OCI-M2 (cell line): ENCODE results near the gene ZSCAN20.

Experiments used
- DNase-seq: peaks from one replicate; lab custom pipeline; 2025; ENCODE audit not compliant: unreplicated experiment; lab: John Stamatoyannopoulos, UW

ZSCAN20 gene

DNA sequence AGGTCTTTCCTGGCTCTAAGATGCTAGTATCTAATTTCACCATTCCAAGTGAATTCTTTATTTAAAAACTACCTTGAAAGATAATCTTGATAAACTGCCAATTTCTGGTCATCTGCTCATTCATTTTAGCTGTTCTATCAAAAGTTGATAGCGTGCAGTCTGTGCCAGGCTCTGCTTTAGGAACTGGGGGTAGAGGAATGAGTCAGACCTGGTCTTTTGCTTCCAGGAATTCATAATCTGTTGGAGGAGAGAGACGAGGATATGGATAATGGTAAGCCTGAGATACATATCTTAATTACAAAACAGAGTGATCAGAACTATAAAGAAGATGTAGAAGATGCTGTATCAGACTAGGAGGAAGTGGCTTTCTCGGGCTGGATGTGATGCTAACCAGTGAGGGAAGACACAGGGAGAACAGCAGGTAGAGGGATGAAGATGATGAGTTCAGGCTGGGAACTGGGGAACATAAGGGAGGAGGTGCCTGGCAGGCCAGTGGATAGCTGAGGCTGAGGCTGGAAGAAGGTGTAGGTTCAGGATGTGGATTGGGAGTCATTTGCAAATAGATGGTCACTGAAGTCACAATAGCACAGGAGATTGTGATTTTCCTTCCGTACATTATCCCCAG lies 29.3 kb upstream of the ZSCAN20 start:
- DNase-seq, result no peak

DNA sequence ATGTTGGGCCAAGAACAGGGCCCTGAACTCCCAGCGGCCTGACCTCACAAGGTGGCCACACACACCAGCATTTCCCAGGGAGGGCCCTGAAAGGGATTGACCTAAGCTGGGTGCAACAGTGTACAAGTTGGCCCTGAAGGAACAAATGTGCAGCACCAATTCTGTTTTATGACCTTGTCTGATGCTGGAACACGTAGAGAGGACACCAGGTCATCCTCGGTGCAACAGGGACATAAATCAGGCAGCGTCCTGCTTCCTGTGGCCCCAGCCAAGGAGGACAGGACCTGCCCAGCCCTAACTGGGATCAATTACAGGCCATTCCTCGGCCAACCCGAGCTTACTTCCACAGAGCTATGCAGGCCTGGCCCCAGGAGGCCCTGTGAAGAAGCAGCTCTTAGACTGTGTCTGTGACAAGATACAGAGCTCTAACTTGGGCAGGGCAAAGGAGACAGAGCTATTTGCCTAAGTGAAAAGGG lies 28.7 kb upstream of the ZSCAN20 start:
- no peak for DNase-seq

DNA sequence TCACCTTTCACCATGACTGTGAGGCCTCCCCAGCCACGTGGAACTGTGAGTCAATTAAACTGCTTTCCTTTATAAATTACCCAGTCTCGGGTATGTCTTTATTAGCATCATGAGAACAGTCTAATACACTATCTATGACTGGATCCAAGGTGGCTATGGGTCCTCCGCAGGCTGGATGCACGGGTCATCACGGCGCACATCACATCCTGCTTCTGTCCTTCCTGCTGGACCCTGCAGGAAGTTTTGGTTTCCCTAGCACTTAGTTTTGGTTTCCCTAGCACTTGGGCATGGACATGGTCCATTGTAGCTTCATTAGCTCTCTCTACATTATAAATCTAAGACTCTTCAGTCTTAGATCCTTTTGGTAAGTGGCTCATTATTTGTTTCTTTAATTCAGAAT lies 27.3 kb upstream of the ZSCAN20 start:
- no peak for DNase-seq

DNA sequence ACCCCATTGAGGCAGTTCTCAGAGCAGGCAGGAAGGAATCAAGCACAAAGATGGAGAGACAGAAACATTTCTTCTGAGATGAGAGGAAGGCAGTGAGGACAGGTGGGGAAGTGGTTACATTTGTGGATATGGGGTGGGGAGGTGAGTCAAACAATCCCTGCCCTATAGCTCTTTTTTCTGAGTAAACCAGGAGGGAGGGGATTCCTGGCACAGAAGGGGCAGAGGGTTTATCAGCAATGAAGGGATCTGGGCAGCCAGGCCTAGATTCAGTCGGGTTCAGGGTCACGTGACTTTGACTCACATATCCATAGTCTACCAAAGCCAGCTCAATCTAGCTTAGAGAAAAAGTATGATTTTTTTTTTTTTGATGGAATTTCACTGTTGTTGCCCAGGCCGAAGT lies 25.9 kb upstream of the ZSCAN20 start:
- DNase-seq, result no peak

DNA sequence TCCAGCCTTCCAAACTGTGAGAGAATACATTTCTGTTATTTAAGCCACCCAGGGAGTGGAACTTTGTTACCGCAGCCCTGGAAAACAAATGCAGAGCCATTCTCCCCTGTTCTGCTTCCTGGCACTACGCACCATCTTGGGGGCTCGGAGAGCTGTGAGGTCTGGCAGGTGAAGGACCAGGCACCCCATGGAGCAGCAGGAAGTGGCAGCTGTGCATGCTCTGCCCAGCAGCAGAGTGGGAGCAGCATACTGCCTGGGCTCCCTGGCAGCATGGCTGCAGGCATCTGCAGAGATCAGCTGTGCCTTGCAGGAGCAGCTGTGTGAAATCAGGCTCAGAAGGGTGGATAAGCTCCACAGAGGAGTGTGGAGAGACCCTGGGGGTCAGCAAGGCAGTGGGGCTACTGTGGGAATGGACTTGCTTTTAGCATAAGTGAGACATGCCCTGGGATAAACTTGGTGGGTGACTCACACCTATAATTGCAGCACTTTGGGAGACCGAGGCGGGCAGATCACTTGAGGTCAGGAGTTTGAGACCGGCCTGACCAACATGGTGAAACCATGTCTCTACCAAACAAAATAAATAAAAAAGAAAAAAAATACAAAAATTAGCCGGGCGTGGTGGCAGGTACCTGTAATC lies 17.7 kb upstream of the ZSCAN20 start:
- no peak for DNase-seq

DNA sequence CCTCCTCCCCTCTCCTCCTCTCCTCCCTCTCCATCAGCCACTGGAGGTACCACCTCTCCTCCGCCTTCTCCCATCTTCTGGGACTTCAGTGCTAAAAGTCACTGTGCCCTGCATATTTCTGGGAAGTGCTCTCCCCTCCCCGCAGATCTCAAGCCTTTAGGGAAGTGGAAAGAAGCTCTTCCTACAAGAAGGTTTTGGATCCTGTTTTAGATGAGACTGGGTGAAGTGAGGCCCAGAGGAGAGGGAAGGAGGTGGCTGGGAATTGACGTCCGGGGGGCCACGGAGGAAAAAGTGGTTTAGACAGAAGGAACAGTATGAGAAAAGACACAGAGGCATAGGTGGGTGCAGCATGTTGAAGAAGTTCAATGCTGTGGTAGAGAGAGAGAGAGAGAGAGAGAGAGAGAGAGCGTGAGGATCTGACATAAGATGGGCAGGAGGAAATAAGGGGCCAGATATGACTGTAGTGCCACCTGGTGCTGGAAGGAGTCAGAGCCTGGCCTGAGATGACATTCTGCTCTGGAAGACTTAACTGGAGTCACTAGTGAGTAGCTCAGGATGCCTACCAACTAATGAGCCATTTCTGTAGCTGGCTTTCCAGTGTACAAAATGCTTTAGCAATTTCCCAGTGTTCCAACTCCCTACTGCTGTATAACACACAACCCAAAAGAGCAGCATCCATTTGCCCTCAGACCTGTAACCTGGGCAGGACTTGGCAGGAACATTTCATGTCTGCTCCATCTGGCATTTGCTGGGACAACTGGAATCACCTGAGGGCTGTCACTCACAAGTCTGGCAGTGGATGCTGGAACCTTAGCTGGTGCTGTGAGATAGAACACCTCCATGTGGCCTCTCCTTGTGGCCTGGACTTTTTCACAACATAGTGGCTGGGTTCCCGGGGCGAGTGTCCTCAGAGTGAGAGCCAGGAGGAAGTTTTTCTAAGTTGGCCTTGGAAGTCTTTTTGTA lies 16.6 kb upstream of the ZSCAN20 start:
- DNase-seq, result no peak

DNA sequence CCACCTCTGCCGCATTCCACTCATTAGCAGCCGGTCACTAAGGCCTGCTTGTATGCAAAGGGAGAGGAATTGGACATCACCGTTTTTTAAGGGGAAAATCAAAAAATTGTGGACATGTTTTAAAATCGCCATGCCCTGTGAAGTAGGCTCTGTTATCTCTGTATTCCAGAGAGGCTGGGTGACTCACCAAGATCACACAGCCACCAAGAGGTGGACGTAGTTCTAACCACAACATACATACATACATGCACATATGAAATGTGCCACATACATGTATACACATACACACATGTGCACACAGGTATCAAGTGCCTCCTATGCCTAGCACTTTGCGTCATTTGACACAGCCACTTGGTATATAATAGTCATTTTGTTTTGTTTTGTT lies 16.0 kb upstream of the ZSCAN20 start:
- DNase-seq, result no peak

DNA sequence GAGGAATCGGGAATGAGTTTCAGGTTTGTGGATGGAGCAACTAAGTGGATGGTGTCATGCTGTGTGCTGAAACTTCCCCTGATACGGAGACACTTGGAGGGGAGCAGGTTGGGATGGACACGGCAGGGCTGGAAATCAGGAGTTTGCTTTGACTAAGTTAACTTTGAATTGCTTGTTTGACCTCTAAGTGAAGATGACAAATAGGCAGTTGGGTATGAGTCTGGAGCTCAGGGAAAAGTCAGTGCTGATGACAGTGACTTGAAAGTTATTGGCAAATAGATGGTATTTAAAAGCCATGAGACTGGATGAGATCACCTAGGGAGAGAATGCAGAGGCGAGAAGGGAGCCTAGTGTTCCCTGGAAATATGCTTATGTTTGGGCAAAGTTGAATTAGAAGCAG lies 12.8 kb upstream of the ZSCAN20 start:
- DNase-seq, result no peak

DNA sequence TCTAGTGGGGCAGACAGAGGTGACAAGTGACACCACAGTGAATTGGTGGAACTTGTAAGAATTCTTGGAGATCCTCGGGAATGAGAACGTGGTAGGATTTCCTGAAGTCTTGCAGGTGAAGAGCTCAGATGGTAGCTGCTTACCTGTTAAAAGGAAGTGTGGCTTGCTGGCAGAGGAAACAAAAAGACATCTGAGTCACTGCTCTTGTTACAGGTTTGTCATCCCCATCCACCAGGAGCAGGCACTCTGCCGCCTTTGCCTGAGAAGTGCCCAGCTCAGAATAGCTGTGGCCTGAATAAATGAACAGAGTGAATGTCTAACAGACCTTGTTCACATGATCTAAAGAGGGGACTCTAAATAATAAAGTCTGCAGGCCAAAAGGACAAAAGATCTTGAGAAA lies 12.3 kb upstream of the ZSCAN20 start:
- DNase-seq, result no peak

DNA sequence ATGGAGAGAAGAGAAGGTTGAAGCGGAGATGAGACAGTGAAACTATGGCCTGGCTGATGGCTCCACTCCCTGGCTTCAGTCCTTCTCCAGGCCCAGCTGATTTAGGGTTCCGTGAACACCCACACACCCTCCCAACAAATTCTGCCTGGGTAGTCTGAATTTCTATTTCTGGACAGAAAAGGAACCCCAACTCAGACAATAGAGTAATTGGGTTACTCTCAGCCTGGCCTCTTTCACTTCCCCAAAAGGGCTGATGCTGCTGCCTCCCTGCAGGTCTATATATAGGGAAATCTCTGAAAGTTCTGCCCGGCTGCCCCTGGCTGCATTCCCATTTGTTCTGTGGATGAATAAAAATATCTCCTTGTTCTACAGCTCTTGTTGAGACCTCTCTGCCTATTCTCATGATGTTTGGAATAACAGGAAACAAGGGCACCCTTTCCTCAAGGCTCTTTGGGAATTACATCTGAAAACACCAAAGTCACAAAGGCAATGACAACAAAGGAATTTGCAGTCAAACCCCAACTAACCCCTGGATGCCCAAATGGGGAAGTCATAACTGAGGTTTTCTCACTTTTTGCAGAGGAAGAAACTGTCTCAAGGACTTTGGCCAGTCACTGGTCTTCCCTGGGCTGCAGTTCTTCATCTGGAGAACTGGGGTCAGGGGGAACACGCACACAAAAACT lies 11.4 kb upstream of the ZSCAN20 start:
- no peak for DNase-seq

DNA sequence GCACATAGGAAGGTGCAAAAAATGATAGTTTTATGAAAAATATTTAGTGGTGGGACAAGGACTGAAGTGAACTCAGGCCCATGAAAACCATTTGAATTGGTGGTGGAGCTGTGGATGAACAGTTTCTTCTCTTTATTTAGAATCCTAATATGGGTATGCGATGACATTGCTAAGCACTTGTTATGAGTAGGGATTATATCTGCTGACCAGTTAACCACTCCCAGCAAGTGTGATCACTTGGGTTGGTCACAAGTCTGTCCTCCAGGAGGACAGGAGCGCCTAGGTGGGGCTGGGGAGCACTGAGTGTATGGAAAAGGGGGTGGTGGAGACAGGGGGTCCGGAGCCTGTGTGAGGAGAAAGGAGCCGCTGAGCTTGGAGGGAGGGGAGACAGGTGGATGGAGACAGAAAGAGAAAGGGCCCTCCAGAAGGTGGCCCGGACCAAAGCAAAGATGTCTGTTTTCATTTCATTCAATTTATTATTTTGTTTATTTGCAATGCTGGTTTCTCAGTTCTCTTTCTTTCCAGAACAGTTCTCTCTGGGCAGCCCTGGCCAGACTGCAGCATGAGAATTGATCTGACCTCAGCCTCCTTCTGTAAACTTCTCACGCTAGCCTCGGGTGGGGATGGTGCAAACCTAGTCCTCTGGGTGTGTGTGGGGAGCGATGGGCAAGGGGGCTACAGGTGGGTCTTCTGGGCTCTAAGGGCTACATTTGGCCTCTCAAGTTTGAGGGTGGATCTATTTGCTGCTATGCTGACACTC lies 9.9 kb upstream of the ZSCAN20 start:
- no peak for DNase-seq

DNA sequence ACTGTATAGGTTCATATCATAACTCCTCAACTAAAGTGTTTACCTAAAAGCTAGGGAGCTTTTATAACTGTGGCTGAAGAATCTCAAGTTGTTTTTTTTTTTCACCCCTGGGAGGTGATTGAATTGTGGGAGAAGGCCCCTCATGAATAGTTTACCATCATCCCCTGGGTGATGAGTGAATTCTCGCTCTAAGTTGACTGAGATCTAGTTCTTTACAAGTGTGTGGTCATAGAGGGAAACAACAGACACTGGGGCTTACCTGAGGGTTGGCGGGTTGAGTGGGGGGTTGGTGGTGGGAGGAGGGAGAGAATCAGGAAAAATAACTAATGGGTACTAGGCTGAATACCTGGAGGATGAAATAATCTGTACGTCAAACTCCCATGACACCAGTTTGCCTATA lies 7.9 kb upstream of the ZSCAN20 start:
- no peak for DNase-seq

DNA sequence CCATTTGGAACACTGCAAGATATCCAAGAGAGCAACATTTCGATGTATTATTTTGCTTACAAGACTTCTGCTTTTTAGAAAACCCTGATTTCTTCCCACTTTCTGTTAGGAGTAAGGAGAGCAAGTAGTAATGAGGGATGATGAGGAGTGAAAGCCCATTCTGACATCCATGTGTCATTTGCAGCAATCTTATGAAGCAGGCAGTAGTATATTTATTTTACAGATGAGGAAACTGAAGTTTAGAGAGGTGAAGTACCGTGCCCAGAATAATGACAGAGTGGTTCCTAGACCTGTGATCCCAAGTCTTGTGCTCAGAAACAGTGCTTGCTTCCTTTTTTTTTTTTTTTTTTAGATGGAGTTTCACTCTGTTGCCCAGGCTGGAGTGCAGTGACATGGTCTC lies 7.1 kb upstream of the ZSCAN20 start:
- no peak for DNase-seq

DNA sequence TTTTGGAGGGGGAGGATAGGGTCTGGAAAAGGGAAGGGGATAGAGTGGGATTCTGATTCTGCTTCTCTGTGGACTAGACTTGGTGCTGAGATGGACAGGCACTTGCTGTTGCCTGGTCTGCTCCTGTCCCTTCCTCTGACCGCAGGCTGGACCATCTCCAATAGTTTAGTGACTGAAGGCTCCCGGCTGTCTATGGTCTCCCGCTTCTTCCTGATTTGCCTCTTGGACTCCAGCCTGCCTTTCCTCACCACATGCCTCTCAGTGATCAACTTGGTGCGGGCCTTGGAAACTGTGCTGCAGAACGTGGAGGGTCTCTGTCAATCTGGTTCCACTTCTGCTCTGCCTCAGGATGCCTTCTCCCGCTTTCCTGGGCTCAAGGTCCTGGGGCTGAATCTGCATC lies 6.3 kb upstream of the ZSCAN20 start:
- DNase-seq, result no peak

DNA sequence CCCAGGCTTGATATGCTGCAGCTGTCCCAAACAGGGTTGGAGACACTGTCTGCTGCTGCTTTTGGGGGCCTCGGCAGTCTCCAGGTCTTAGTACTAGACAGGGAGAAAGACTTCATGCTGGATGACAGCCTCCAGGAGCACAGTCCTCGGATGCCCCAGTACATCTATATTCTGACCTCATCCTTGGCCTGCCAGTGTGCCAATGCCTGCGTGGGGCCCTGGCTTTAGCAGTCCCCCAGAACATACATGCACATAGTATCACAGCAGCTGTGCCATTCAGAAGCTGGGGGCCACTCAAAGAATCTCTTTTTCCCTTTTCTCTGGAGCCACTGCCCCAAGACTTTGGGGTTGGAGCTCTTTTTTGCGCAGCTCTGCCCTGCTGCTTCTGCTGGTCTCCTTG lies 4.4 kb upstream of the ZSCAN20 start:
- no peak for DNase-seq

DNA sequence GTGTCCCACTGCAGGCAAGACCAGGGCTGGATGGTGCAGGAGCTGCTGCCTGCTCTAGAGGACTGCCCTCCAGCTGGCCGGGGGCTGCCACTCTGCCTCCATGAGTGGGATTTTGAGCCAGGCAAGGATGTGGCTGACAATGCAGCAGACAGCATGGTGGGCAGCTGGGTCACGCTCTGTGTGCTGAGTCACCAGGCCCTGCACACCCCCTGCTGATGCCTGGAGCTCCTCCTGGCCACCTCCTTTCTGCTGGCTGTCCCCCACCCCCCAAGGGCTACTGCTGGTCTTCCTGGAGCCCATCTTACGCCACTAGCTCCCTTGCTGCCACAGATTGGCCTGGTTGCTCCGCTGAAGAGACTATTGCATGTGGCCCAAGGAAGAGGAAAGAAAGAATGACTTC lies 3.9 kb upstream of the ZSCAN20 start:
- DNase-seq, result no peak

DNA sequence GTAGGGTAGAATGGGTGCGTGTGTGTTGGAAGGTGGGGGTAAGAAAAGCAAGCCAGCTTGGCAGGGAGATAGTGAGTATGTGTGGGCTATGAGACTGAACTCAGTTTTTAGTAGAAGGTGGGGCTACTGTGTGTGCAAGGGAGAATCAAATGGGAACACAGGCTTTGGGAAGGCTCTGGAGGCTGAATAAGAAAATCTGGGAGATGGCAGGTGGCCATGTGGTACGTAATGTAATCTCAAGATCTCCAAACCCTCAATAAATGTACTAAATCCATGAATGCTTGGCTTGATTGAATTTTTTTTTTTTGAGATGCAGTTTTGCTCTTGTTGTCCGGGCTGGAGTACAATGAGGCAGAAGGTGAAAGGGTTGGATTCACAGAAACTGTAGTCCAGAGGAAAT lies 3.5 kb upstream of the ZSCAN20 start:
- DNase-seq, result no peak

DNA sequence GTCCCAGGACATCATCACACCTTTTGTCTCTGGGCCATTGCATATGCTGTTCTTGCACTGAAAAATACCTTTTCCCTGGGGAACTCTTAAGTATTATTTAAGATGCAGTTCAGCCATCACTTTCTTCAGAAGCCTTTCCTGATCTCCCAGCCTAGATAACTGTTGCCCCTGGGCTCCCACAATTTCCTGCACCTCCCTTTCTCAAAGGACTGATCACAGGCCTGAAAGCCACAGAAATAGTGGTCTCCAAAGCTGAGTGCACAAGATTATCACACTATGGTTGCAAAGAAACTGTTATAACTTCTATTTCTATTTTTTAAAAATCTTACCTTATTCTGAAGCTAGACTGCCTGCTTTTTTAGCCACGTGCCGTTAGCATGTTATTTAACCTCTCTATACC lies 2.8 kb upstream of the ZSCAN20 start:
- no peak for DNase-seq

DNA sequence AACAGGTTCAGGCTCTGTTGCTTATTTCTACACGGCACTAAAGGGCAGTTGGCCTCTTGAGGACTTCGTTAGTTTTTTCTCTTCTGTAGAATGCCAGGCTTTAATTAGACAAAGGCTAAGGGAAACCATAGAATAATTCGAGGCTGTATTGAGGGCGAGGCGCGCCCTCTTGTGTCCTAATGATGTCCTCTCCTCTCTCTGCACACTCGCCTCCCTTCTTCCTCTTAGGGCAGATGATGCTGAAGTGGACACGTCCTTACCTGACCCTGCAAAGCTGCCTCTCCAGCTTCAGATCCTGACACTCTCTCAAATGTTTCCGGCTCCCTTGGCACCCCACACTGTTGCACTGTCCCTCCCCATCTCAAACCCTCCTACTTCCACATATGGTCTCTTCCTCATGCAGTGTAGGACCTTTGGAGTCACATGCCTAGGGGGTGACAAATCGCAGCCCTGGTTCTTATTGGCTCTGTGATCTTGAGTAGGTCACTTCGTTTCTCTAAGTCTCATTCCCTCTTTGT lies 1.9 kb upstream of the ZSCAN20 start:
- peak; percentile 64 for DNase-seq

DNA sequence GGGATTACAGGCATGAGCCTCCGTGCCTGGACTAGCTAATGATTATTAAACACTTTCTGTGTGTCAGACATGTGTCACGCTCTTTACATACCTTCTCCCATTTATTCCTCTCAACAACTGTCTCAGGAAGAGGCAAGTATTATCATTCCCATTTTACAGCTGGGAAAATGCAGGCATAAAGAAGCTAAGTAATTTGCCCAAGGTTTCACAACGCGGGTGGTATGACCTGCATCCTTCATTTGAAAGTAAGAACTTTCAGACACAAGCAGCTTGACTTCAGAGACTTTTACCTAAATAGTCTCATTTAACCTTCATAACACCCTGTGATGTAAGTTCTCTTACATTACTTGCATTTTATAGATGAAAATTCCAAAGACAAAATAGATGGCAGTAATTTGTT lies 1.0 kb upstream of the ZSCAN20 start:
- no peak for DNase-seq

DNA sequence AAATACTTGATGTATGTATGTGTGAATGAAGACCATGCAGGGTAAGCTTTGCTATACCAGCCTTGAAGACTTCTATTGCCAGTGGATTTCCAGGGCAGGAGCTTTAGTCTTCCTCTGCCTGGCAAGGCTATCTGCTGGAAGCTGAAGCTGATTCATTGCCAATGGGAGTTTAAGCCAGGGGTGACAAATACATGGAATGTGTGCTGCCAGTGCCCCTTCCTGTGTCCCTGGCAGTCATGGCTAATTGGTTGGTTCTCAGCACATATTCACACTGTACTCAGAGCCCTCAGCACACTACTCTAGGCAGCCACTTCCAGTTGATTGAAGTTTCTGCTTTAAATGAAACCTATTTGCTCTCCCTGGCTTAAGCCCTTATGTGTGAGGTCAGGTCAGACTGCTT lies 1.5 kb downstream of the ZSCAN20 start:
- no peak for DNase-seq
